Retinal pigment epithelial cell (primary cell): ENCODE measurements around the gene CREB3L2.
A peak's percentile ranks its signal among the peaks of the same experiment; 100 is the strongest.

ENCODE experiments used
- DNase-seq: peaks from one replicate; pipeline ENCODE4 v3.0.0-alpha.2; 2010; ENCODE audit warnings: low read depth
- H3K4me3 ChIP-seq: 2 replicates; pipeline ENCODE4 v1.5.1; 2011; ENCODE audit warnings: mild to moderate bottlenecking, low read length, control low read depth, moderate library complexity
- TF ChIP-seq, protein P1 (sequence below): conservative IDR thresholded peaks from 2 replicates; pipeline ENCODE4 v1.5.1; 2011; ENCODE audit warnings: low read depth, low read length, control low read depth, inconsistent platforms

Gene CREB3L2

GRCh38 chr7:137882806-137883205 lies 119.1 kb downstream of the CREB3L2 start:
- DNase-seq, result no peak
- H3K4me3 ChIP-seq, result no peak overlapping the region
- TF ChIP-seq, protein P1, sequence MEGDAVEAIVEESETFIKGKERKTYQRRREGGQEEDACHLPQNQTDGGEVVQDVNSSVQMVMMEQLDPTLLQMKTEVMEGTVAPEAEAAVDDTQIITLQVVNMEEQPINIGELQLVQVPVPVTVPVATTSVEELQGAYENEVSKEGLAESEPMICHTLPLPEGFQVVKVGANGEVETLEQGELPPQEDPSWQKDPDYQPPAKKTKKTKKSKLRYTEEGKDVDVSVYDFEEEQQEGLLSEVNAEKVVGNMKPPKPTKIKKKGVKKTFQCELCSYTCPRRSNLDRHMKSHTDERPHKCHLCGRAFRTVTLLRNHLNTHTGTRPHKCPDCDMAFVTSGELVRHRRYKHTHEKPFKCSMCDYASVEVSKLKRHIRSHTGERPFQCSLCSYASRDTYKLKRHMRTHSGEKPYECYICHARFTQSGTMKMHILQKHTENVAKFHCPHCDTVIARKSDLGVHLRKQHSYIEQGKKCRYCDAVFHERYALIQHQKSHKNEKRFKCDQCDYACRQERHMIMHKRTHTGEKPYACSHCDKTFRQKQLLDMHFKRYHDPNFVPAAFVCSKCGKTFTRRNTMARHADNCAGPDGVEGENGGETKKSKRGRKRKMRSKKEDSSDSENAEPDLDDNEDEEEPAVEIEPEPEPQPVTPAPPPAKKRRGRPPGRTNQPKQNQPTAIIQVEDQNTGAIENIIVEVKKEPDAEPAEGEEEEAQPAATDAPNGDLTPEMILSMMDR, result no peak

GRCh38 chr7:137882261-137882668 lies 119.6 kb downstream of the CREB3L2 start:
- peak; percentile 70 for DNase-seq
- TF ChIP-seq, protein P1, result no peak
- no peak overlapping the region for H3K4me3 ChIP-seq

GRCh38 chr7:137881607-137882260 lies 120.2 kb downstream of the CREB3L2 start:
- no peak for DNase-seq
- no peak overlapping the region for H3K4me3 ChIP-seq
- TF ChIP-seq, protein P1, result no peak

GRCh38 chr7:137880432-137880831 lies 121.5 kb downstream of the CREB3L2 start:
- TF ChIP-seq, protein P1, result no peak
- H3K4me3 ChIP-seq, result no peak overlapping the region
- peak; percentile 70 for DNase-seq

GRCh38 chr7:137879357-137880158 lies 122.3 kb downstream of the CREB3L2 start:
- TF ChIP-seq, protein P1, result no peak
- DNase-seq, result no peak
- H3K4me3 ChIP-seq, result no peak overlapping the region

- peak; percentile 98 for DNase-seq
- no peak overlapping the region for H3K4me3 ChIP-seq
- TF ChIP-seq, protein P1, result no peak
Measured at GRCh38 chr7:137878333-137878961, 123.4 kb downstream of the CREB3L2 start.
